NCI-H2196 (cell line): ENCODE results near the gene PARK7.
A peak's percentile ranks its signal among the peaks of the same experiment; 100 is the strongest.
"Not testable (repeated sequence)": the region's sequence is repeated elsewhere in the genome, so short reads cannot be mapped to it uniquely, and the experiment has no call there.

Source experiments
- DNase-seq: peaks from one replicate; lab custom pipeline; 2025; ENCODE audit not compliant: unreplicated experiment; lab: John Stamatoyannopoulos, UW

Gene PARK7

GRCh38 chr1:7942214-7942921, 19.1 kb upstream of the PARK7 start:
- no peak for DNase-seq

GRCh38 chr1:7943251-7943650, 18.3 kb upstream of the PARK7 start:
- DNase-seq, result no peak

GRCh38 chr1:7948960-7949359, 12.6 kb upstream of the PARK7 start:
- no peak for DNase-seq

GRCh38 chr1:7952791-7953190, 8.7 kb upstream of the PARK7 start:
- DNase-seq, result not testable (repeated sequence)

GRCh38 chr1:7953850-7954609, 7.5 kb upstream of the PARK7 start:
- DNase-seq, result peak; percentile 96

- no peak for DNase-seq
Measured at GRCh38 chr1:7954683-7955082, 6.8 kb upstream of the PARK7 start.

GRCh38 chr1:7956218-7957032, 5.1 kb upstream of the PARK7 start:
- DNase-seq, result no peak

- DNase-seq, result no peak
Measured at GRCh38 chr1:7960165-7960564, 1.3 kb upstream of the PARK7 start.

GRCh38 chr1:7960867-7961215, 670 bp upstream of the PARK7 start:
- DNase-seq, result no peak

GRCh38 chr1:7962014-7962335, 464 bp downstream of the PARK7 start:
- DNase-seq, result no peak

- no peak for DNase-seq
Measured at GRCh38 chr1:7962636-7963377, 1.3 kb downstream of the PARK7 start.

GRCh38 chr1:7963378-7963730, 1.8 kb downstream of the PARK7 start:
- not testable (repeated sequence) for DNase-seq

- DNase-seq, result not testable (repeated sequence)
Measured at GRCh38 chr1:7963841-7964240, 2.3 kb downstream of the PARK7 start.

GRCh38 chr1:7964476-7964875, 3.0 kb downstream of the PARK7 start:
- no peak for DNase-seq

GRCh38 chr1:7967196-7967595, 5.7 kb downstream of the PARK7 start:
- peak; percentile 22 for DNase-seq

GRCh38 chr1:7967651-7968050, 6.1 kb downstream of the PARK7 start:
- no peak for DNase-seq

GRCh38 chr1:7970246-7970645, 8.7 kb downstream of the PARK7 start:
- no peak for DNase-seq

- DNase-seq, result no peak
Measured at GRCh38 chr1:7971024-7971423, 9.5 kb downstream of the PARK7 start.

- no peak for DNase-seq
Measured at GRCh38 chr1:7972285-7972684, 10.8 kb downstream of the PARK7 start.

- DNase-seq, result no peak
Measured at GRCh38 chr1:7973086-7973485, 11.6 kb downstream of the PARK7 start.

- peak; percentile 81 for DNase-seq
Measured at GRCh38 chr1:7975212-7975865, 13.8 kb downstream of the PARK7 start.
